Fibroblast of skin of right quadriceps (primary cell): ENCODE results near the gene AQP10.
A peak's percentile ranks its signal among the peaks of the same experiment; 100 is the strongest.
"Not testable (repeated sequence)": the region's sequence is repeated elsewhere in the genome, so short reads cannot be mapped to it uniquely, and the experiment has no call there.

ENCODE experiments used
- DNase-seq: peaks from one replicate; pipeline ENCODE4 v3.0.0-alpha.2; 2013

AQP10 gene

GRCh38 chr1:154346276-154346917 is 25.5 kb downstream of the AQP10 start:
- DNase-seq = no peak

GRCh38 chr1:154347961-154348360 is 27.1 kb downstream of the AQP10 start:
- DNase-seq = no peak

- no peak for DNase-seq
These were observed 27.7 kb downstream of the AQP10 start for GRCh38 chr1:154348429-154349076.

- no peak for DNase-seq
These were observed 28.2 kb downstream of the AQP10 start for GRCh38 chr1:154349121-154349520.

- no peak for DNase-seq
These were observed 29.5 kb downstream of the AQP10 start for GRCh38 chr1:154350383-154350782.

- no peak for DNase-seq
These were observed 30.6 kb downstream of the AQP10 start for GRCh38 chr1:154351363-154352068.

GRCh38 chr1:154352245-154352580 is 31.3 kb downstream of the AQP10 start:
- DNase-seq = no peak

GRCh38 chr1:154352581-154353459 is 31.9 kb downstream of the AQP10 start:
- peak; percentile 36 for DNase-seq

- DNase-seq = peak; percentile 23
These were observed 32.6 kb downstream of the AQP10 start for GRCh38 chr1:154353460-154353904.

- DNase-seq = no peak
These were observed 33.1 kb downstream of the AQP10 start for GRCh38 chr1:154353966-154354365.

GRCh38 chr1:154358519-154358918 is 37.6 kb downstream of the AQP10 start:
- no peak for DNase-seq

- DNase-seq = no peak
These were observed 39.4 kb downstream of the AQP10 start for GRCh38 chr1:154360288-154360687.

GRCh38 chr1:154360881-154361280 is 40.0 kb downstream of the AQP10 start:
- DNase-seq = not testable (repeated sequence)

GRCh38 chr1:154361357-154361756 is 40.5 kb downstream of the AQP10 start:
- no peak for DNase-seq

- no peak for DNase-seq
These were observed 50.5 kb downstream of the AQP10 start for GRCh38 chr1:154371436-154371835.

- DNase-seq = not testable (repeated sequence)
These were observed 53.0 kb downstream of the AQP10 start for GRCh38 chr1:154373777-154374357.
